Ovary (tissue), 9 donors: ENCODE measurements around the gene STMN1. TPM values are rescaled to one million over a fixed set of nuclear protein-coding genes. Genes with fewer than 3 reads are reported as not detected.
A peak's percentile ranks its signal among the peaks of the same experiment; 100 is the strongest.

ENCODE experiments used
- DNase-seq, 5 donors: peaks; one replicate each; pipeline ENCODE4 v3.0.0-alpha.2; 2019 to 2020
- H3K27ac ChIP-seq, 2 donors: fragments of 200-600 bp; one replicate each; pipeline versions ENCODE4 v1.5.1 to v1.8.0; 2019 to 2022
- H3K27me3 ChIP-seq: fragments of 200-600 bp; one replicate; pipeline ENCODE4 v1.8.0; 2022
- H3K36me3 ChIP-seq: fragments of 200-600 bp; sonication (generic); one replicate; pipeline ENCODE4 v1.5.1; 2019
- H3K4me1 ChIP-seq: one replicate; pipeline ENCODE4 v1.8.1; 2013; ENCODE audit warnings: mild to moderate bottlenecking, moderate library complexity; ENCODE audit not compliant: insufficient read depth
- H3K4me3 ChIP-seq: fragments of 200-600 bp; sonication (generic); one replicate; pipeline ENCODE4 v1.5.1; 2017
- H3K9me3 ChIP-seq, 2 donors: fragments of 200-600 bp in 1 of 2; sonication (generic) in 1 of 2; one replicate each; pipeline versions ENCODE4 v1.5.1 to v1.8.1; 2013 to 2019; ENCODE audit warnings: mild to moderate bottlenecking in 1 of 2, moderate library complexity in 1 of 2
- EP300 ChIP-seq: sonication (generic); formaldehyde crosslinking; IDR thresholded peaks from one replicate; pipeline ENCODE4 v1.6.1; 2017; ENCODE audit warnings: antibody characterized with exemption
- POLR2A ChIP-seq: fragments of 450-650 bp; IDR thresholded peaks from one replicate; pipeline ENCODE4 v1.6.1; 2017; ENCODE audit warnings: antibody characterized with exemption, mild to moderate bottlenecking, moderate library complexity
- WGBS, 3 donors: extraction: QIAGEN DNeasy Blood & Tissue Kit in 1 of 3; methylation state at CpG; one replicate each; pipeline versions ENCODE4 v1.1.5 to v1.1.7; 2013 to 2017; 5-methylcytosine and 5-hydroxymethylcytosine counted together
- intact Hi-C, 4 donors: fragments of 100-400 bp; cut with DNase I; formaldehyde crosslinking; loops; one replicate each; pipeline versions ENCODE4 v1.11.0 to v1.15.1; 2022 to 2023
- polyA plus RNA-seq, 2 donors: library from polyadenylated mRNA; stranded (reverse); fragments of 200-250 nt in 1 of 2; fragments of 350-450 nt in 1 of 2; fragmentation: Illumina TruSeq in 1 of 2; extraction: RNeasy Lipid Tissue Mini Kit (QIAGEN cat#74804) in 1 of 2; gene quantifications; one replicate each; pipeline ENCODE4 v1.2.3, GENCODE V29; 2013 to 2014
- total RNA-seq, 7 donors: library from RNA; depleted of rRNA in 2 of 7; stranded (reverse); fragments of >200 nt in 2 of 7; fragmentation: NEBNext Ultra II Directional in 3 of 7; extraction: Animal tissue kit (Norgen Biotek cat#: 25700) in 3 of 7; gene quantifications; one replicate each; pipeline versions ENCODE4 v1.1.0 to v1.2.4, GENCODE V29; 2016 to 2023
- TF ChIP-seq, protein P1 (sequence below), 3 donors: fragments of 450-650 bp in 2 of 3; fragments of 200-600 bp in 1 of 3; IDR thresholded peaks; one replicate each; pipeline versions ENCODE4 v1.5.1 to v1.8.0; 2016 to 2022; ENCODE audit warnings: antibody characterized with exemption in 3 of 3, mild to moderate bottlenecking in 1 of 3
- donor health status: DM: no; HTN: no; CAD: no; lungs with moderate emphysema.
- donor health status: DM: no; HTN: no; CAD: no.
- donor health status: Bipolar disorder and iron deficiency.
- donor health status: DM: yes; HTN: yes; CAD: no.
- donor health status: DM: no; HTN: no; CAD: no.
- donor health status: DM: yes; HTN: yes; CAD: no.

STMN1 gene
- total and polyA plus RNA-seq, 9 donors = 59.3 to 271 (median 142) TPM

DNA sequence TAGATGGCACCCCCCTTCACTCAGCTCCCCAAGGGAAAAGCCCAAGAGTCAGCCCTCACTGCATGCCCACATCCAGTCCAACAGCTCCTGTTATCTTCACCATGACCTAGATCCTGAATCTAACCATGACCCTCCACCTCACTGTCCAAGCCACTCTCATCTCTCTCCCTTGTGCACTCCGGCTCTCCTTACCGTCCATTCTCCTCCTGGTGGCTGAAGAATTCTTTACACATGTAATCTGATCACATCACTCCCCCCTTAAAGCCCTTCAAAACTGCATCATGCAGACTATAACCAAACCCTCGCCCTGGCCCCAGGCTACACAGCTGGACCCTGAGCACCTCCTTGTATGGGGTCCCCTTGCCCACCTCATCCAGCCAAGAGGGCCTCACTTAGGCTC lies 16.7 kb downstream of the STMN1 start:
- 42 to 62% (median 60%) methylated on average over 3 of the region's 3 CpGs for WGBS, 3 donors
- no peaks in the 10 kb centered on the region for H3K27me3 ChIP-seq
- peaks cover 32% of the 10 kb centered on the region for H3K4me1 ChIP-seq
- peak overlapping the region in 1 of 2 donors; percentile 83 for H3K27ac ChIP-seq
- no peak overlapping the region for H3K4me3 ChIP-seq
- intact Hi-C loops = no loop called here
- TF ChIP-seq, protein P1, sequence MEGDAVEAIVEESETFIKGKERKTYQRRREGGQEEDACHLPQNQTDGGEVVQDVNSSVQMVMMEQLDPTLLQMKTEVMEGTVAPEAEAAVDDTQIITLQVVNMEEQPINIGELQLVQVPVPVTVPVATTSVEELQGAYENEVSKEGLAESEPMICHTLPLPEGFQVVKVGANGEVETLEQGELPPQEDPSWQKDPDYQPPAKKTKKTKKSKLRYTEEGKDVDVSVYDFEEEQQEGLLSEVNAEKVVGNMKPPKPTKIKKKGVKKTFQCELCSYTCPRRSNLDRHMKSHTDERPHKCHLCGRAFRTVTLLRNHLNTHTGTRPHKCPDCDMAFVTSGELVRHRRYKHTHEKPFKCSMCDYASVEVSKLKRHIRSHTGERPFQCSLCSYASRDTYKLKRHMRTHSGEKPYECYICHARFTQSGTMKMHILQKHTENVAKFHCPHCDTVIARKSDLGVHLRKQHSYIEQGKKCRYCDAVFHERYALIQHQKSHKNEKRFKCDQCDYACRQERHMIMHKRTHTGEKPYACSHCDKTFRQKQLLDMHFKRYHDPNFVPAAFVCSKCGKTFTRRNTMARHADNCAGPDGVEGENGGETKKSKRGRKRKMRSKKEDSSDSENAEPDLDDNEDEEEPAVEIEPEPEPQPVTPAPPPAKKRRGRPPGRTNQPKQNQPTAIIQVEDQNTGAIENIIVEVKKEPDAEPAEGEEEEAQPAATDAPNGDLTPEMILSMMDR (IDR thresholded peaks at IDR 0.05) = no peak
- H3K9me3 ChIP-seq = no peaks in the 10 kb centered on the region
- no peaks in the 10 kb centered on the region for H3K36me3 ChIP-seq
- DNase-seq = peak in 2 of 5 donors; percentile 26 to 40

DNA sequence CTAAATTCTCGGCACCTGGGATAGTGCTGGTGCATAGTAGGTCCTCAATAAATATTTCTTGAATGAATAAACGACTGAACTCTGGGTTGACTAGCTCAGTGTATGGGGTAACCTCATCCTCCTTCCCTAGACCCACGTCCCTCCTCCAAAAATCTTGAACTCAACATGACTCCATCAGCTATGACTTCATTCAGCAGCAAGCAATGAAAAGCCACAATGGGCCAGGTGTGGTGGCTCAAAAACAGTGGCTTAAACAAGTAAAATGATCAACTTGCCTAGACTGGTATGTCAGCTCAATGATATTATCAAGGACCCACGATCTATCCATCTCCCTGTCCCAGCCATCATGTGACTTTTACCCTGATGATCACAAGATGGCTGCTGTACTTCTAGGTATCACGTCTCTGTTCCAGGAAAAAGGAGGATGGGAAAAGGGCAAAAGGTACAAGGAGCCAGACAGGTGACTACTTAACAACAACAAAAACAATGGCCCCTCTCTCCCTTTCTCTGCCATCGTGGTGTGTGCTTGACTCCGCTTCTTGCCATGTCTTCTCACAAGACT lies 17.7 kb downstream of the STMN1 start:
- peaks cover 27% of the 10 kb centered on the region for H3K4me1 ChIP-seq
- intact Hi-C loops = no loop called here
- H3K4me3 ChIP-seq = no peak overlapping the region
- H3K27me3 ChIP-seq = no peaks in the 10 kb centered on the region
- peak overlapping the region in 1 of 2 donors; percentile 83 for H3K27ac ChIP-seq
- WGBS, 3 donors = 74 to 79% (median 77%) methylated on average over 7 of the region's 7 CpGs
- TF ChIP-seq, protein P1 (IDR thresholded peaks at IDR 0.05) = no peak
- TF ChIP-seq EP300 = no peak
- no peak for TF ChIP-seq POLR2A
- peak in 1 of 5 donors; percentile 15 for DNase-seq
- no peaks in the 10 kb centered on the region for H3K36me3 ChIP-seq
- no peaks in the 10 kb centered on the region for H3K9me3 ChIP-seq

DNA sequence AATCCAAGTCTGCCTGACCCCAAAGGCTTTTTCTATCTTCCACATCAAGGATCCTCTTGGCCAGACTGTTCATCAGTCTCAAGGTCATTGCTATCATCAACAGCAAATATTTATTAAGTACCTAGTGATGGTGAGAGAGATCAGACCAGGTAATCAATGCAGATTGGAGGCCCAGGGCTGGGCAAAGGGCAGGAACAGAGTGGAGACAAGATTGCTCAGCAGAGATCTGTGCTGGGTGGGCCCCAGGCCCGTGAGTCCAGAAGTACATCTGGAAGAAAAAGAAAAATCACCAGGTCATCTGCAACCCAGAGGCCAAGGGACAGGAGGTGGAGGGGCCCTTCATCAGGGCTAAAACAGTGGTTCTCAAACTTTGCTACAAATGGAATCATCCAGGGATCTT lies 20.6 kb downstream of the STMN1 start:
- Histone ChIP-seq H3K9me3 (no peaks in the 10 kb centered on the region), H3K36me3 (no peaks in the 10 kb centered on the region), H3K27ac (no peak overlapping the region), H3K4me1 (peaks cover 16% of the 10 kb centered on the region), H3K4me3 (no peak overlapping the region), H3K27me3 (no peaks in the 10 kb centered on the region)
- 83 to 90% (median 88%) methylated on average over 1 of the region's 1 CpG for WGBS, 3 donors
- no peak for TF ChIP-seq EP300
- TF ChIP-seq, protein P1 (IDR thresholded peaks at IDR 0.05) = no peak
- TF ChIP-seq POLR2A = no peak
- intact Hi-C loops = no loop called here
- DNase-seq = peak in 1 of 5 donors; percentile 2

DNA sequence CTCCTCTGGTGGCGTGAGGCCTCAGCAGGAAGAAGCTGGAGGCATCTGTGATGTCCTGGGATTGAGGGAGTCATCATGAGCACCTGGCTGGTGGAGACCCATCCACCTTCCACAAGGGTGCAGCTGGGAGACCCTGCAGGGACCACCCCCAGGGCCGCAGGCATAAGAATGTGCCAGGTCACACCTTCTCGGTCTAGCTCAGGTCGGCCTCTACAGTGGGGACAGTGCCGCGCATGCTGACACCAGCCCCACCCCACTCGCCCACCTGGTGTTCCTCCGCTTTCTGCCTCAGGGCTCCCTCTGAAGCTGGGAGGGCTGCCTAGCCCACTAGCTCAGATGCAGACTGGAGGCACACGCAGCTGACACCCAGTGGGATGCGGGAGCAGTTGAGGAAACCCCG lies 25.0 kb downstream of the STMN1 start:
- 94 to 96% (median 95%) methylated on average over 11 of the region's 11 CpGs for WGBS, 3 donors
- intact Hi-C loops = no loop called here
- peak in 2 of 5 donors; percentile 41 to 44 for DNase-seq

More for the DNA sequence above, 25.0 kb downstream of the STMN1 start:
- no peaks in the 10 kb centered on the region for H3K9me3 ChIP-seq
- peak overlapping the region in 1 of 2 donors; percentile 73 for H3K27ac ChIP-seq
- H3K36me3 ChIP-seq = no peaks in the 10 kb centered on the region
- TF ChIP-seq EP300 (no peak), POLR2A (no peak)
- TF ChIP-seq, protein P1 (IDR thresholded peaks at IDR 0.05) = no peak
- H3K27me3 ChIP-seq = no peaks in the 10 kb centered on the region
- peaks cover 22% of the 10 kb centered on the region for H3K4me1 ChIP-seq
- no peak overlapping the region for H3K4me3 ChIP-seq
